ENCODE results near the gene DPP6.

Gene DPP6

GRCh38 chr7:154775681-154776080 is 723.5 kb downstream of the DPP6 start:
- DNase-seq: no peak

- no peak for DNase-seq
Observed at GRCh38 chr7:154776350-154776749, 724.2 kb downstream of the DPP6 start.

- DNase-seq: peak; percentile 73
Observed at GRCh38 chr7:154777023-154777422, 724.8 kb downstream of the DPP6 start.

- no peak for DNase-seq
Observed at GRCh38 chr7:154777489-154777888, 725.3 kb downstream of the DPP6 start.

- DNase-seq: no peak
Observed at GRCh38 chr7:154777908-154778307, 725.7 kb downstream of the DPP6 start.

- DNase-seq: no peak
Observed at GRCh38 chr7:154781369-154782303, 729.4 kb downstream of the DPP6 start.

- no peak for DNase-seq
Observed at GRCh38 chr7:154783281-154783909, 731.2 kb downstream of the DPP6 start.

- DNase-seq: no peak
Observed at GRCh38 chr7:154785898-154786297, 733.7 kb downstream of the DPP6 start.

- no peak for DNase-seq
Observed at GRCh38 chr7:154789404-154789803, 737.2 kb downstream of the DPP6 start.

GRCh38 chr7:154791611-154792010 is 739.4 kb downstream of the DPP6 start:
- no peak for DNase-seq

- DNase-seq: no peak
Observed at GRCh38 chr7:154792436-154793055, 740.3 kb downstream of the DPP6 start.

GRCh38 chr7:154794147-154794780 is 742.1 kb downstream of the DPP6 start:
- DNase-seq: no peak

- DNase-seq: no peak
Observed at GRCh38 chr7:154795014-154795413, 742.8 kb downstream of the DPP6 start.

GRCh38 chr7:154795437-154795836 is 743.2 kb downstream of the DPP6 start:
- DNase-seq: no peak

- no peak for DNase-seq
Observed at GRCh38 chr7:154804449-154804848, 752.3 kb downstream of the DPP6 start.

- no peak for DNase-seq
Observed at GRCh38 chr7:154812027-154812426, 759.8 kb downstream of the DPP6 start.

- DNase-seq: no peak
Observed at GRCh38 chr7:154817224-154817896, 765.2 kb downstream of the DPP6 start.

- no peak for DNase-seq
Observed at GRCh38 chr7:154827007-154827406, 774.8 kb downstream of the DPP6 start.

- no peak for DNase-seq
Observed at GRCh38 chr7:154832557-154833138, 780.5 kb downstream of the DPP6 start.

- DNase-seq: no peak
Observed at GRCh38 chr7:154836021-154836448, 783.8 kb downstream of the DPP6 start.

GRCh38 chr7:154837087-154837486 is 784.9 kb downstream of the DPP6 start:
- no peak for DNase-seq

- DNase-seq: no peak
Observed at GRCh38 chr7:154837622-154838021, 785.4 kb downstream of the DPP6 start.
